Measurements from ENCODE around the gene CCDC81. TPM values are rescaled to one million over a fixed set of nuclear protein-coding genes. Genes with fewer than 3 reads are reported as not detected.

The CCDC81 gene
- total RNA-seq, 2 donors from 2014 or later: 33.3 to 34.0 TPM

DNA sequence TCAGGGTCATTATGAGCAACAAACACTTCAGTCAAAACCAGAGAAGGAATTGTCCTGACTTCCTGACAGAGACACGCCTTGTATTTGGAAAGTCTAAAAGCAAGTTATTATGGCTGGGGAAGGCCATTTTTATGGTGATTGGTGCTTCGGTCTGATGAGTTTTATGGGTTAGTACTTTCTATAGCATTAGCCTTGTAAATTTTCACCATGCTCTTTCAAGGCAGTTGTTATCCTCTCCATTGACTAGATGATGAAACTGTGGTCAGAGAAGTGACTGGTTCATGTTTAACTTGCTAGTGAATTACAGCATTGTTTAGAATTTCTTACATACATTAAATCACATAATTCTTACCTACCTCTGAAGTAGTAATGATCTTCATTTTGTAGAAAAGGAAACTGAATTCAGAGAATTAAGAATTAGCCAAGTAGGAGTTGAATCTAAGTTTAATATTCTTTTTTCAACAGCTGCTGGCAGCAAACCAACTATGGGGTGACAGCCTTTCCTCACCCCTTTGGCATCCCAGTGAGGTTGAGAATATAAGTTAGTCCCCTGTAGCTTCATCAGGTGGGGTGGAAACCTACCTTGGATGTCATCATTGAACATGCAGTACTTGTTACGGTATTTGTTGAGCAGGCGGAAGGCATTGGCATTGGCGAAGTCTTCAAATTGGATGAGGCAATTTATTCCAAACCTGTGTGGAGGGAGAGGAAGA, 90.0 kb downstream of the CCDC81 start:
- H3K4me1 ChIP-seq (ENCODE audit: control insufficient read depth, insufficient read depth, low read length): no peaks in the 10 kb centered on the region
- DNase-seq: no peak
- no peak overlapping the region for H3K4me3 Mint-ChIP-seq
- H3K4me3 ChIP-seq (ENCODE audit: low read length): no peak overlapping the region
- no peaks in the 10 kb centered on the region for H3K9me3 ChIP-seq (ENCODE audit: control insufficient read depth, low read length)
- H3K27ac Mint-ChIP-seq: no peak overlapping the region
- peaks cover 37% of the 10 kb centered on the region for H3K36me3 Mint-ChIP-seq (ENCODE audit: low read depth)
- 89 to 92% methylated on average over 5 of the region's 5 CpGs for WGBS, 2 experiments (ENCODE audit: insufficient coverage in 1 of 2, insufficient read length in 1 of 2)
- TF ChIP-seq CTCF (conservative IDR thresholded peaks at IDR 0.05): no peak
- no peak overlapping the region for H3K9ac ChIP-seq (ENCODE audit: extremely low read depth, low read length, poor library complexity, severe bottlenecking)
- peaks cover 52% of the 10 kb centered on the region for H3K36me3 ChIP-seq (ENCODE audit: control insufficient read depth, insufficient read depth, low read length)
- H3K27me3 Mint-ChIP-seq (ENCODE audit: insufficient read depth): no peaks in the 10 kb centered on the region
- peaks cover 8% of the 10 kb centered on the region for H3K4me1 Mint-ChIP-seq
- no peaks in the 10 kb centered on the region for H3K27me3 ChIP-seq (ENCODE audit: control insufficient read depth, insufficient read depth, low read length, poor library complexity, severe bottlenecking)
- H3K27ac ChIP-seq (ENCODE audit: low read depth, low read length): no peak overlapping the region
- no peaks in the 10 kb centered on the region for H3K9me3 Mint-ChIP-seq

DNA sequence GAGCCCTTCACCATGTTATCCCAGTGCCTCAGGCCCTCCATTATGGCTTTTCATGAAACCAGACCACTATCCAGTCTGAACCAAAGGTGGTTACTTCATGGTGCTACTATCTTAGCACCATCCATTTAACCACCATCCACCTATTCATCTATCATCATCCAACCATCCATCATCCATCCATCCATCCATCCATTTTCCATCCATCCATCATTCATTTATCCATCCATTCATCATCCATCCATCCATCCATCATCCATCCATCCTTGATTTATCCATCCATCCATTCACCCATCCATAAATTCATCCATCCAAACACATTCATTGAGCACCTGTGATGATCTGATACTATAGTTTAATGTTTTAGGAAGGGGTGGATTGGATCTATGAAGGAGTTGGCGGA, 93.5 kb downstream of the CCDC81 start:
- 100% methylated on average over 1 of the region's 1 CpG; no CpG with 5 or more reads in 1 of the 2 experiments for WGBS, 2 experiments (ENCODE audit: insufficient coverage in 1 of 2, insufficient read length in 1 of 2)
- DNase-seq: no peak
- H3K4me1 ChIP-seq (ENCODE audit: control insufficient read depth, insufficient read depth, low read length): no peaks in the 10 kb centered on the region
- TF ChIP-seq CTCF (conservative IDR thresholded peaks at IDR 0.05): no peak
- Mint-ChIP-seq H3K4me3 (no peak overlapping the region), H3K27ac (no peak overlapping the region), H3K27me3 (ENCODE audit: insufficient read depth) (no peaks in the 10 kb centered on the region), H3K36me3 (ENCODE audit: low read depth) (peaks cover 50% of the 10 kb centered on the region), H3K9me3 (no peaks in the 10 kb centered on the region), H3K4me1 (peaks cover 8% of the 10 kb centered on the region)
- no peaks in the 10 kb centered on the region for H3K27me3 ChIP-seq (ENCODE audit: control insufficient read depth, insufficient read depth, low read length, poor library complexity, severe bottlenecking)
- H3K9me3 ChIP-seq (ENCODE audit: control insufficient read depth, low read length): no peaks in the 10 kb centered on the region
- H3K27ac ChIP-seq (ENCODE audit: low read depth, low read length): no peak overlapping the region
- H3K4me3 ChIP-seq (ENCODE audit: low read length): no peak overlapping the region
- H3K9ac ChIP-seq (ENCODE audit: extremely low read depth, low read length, poor library complexity, severe bottlenecking): no peak overlapping the region
- peaks cover 68% of the 10 kb centered on the region for H3K36me3 ChIP-seq (ENCODE audit: control insufficient read depth, insufficient read depth, low read length)

DNA sequence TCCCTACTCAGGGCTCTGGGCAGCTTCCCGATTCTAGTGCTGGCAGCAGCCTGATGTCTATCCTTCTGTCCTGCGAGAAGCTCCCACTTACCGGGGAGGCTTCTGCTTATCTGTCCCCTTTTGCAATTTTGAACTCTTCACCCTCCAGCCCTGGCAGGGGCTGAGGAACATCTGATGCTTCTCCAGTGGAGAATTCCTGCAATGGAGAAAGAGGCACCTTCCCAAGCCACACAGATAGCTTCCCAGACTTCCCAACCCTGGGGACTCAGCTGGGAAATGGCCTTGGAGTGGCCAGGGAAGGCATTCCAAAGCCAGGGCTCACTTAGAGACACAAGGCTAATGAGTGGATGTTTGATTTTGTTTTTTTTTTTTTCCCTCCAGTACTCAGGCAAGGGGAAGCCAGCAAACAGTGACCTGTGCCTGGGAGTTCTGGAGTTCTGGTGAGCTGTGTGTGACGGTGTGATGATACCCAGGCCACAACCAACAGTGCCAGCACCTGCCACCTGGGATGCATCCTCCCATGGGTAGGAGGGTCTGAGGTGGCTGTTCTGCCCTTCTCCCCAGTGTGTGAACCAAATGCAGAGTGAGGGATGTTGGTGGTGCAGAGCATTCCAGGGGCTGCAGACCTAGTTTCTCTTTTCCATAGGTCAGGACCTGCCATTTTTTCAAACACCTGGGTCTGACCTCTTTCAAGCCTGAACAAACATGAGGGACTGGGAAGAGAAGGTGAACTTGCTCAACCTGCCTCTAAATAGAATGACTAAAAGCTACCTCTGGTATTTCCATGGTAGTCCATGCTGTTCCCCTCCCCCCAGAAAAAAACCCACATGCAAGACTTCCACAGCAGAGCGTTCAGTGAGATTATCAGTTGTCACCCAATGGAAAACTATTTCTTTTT, 95.1 kb downstream of the CCDC81 start:
- 83 to 97% methylated on average over 4 to 5 of the region's 5 CpGs for WGBS, 2 experiments (ENCODE audit: insufficient coverage in 1 of 2, insufficient read length in 1 of 2)
- H3K4me1 Mint-ChIP-seq: peaks cover 8% of the 10 kb centered on the region
- Histone ChIP-seq H3K27me3 (ENCODE audit: control insufficient read depth, insufficient read depth, low read length, poor library complexity, severe bottlenecking) (no peaks in the 10 kb centered on the region), H3K9me3 (ENCODE audit: control insufficient read depth, low read length) (peaks cover 7% of the 10 kb centered on the region), H3K4me1 (ENCODE audit: control insufficient read depth, insufficient read depth, low read length) (no peaks in the 10 kb centered on the region), H3K9ac (ENCODE audit: extremely low read depth, low read length, poor library complexity, severe bottlenecking) (no peak overlapping the region), H3K27ac (ENCODE audit: low read depth, low read length) (no peak overlapping the region), H3K4me3 (ENCODE audit: low read length) (no peak overlapping the region), H3K36me3 (ENCODE audit: control insufficient read depth, insufficient read depth, low read length) (peaks cover 68% of the 10 kb centered on the region)
- H3K4me3 Mint-ChIP-seq: no peak overlapping the region
- H3K9me3 Mint-ChIP-seq: no peaks in the 10 kb centered on the region
- peaks cover 52% of the 10 kb centered on the region for H3K36me3 Mint-ChIP-seq (ENCODE audit: low read depth)
- no peaks in the 10 kb centered on the region for H3K27me3 Mint-ChIP-seq (ENCODE audit: insufficient read depth)
- no peak overlapping the region for H3K27ac Mint-ChIP-seq
- DNase-seq: no peak
- no peak for TF ChIP-seq CTCF (conservative IDR thresholded peaks at IDR 0.05)

Other genes starting within 250 kb of the CCDC81 start
- 10 to 100 TPM; 29.2 to 39.2 TPM for gene EED, start 130.1 kb upstream of the CCDC81 start, total RNA-seq
- 10 to 100 TPM; 67.5 to 76.3 TPM for gene HIKESHI, start 72.6 kb upstream of the CCDC81 start, total RNA-seq